ENCODE measurements around the gene CCNA1.

The CCNA1 gene

GRCh38 chr13:36431204-36432105 lies 840 bp upstream of the CCNA1 start:
- no peak for TF ChIP-seq CTCF (IDR thresholded peaks at IDR 0.05; ENCODE audit: control insufficient read depth, extremely low read depth, insufficient read depth)
- H3K4me3 ChIP-seq (ENCODE audit: low read depth, low read length) = no peak overlapping the region
- DNase-seq (ENCODE audit: low read depth) = no peak

DNA sequence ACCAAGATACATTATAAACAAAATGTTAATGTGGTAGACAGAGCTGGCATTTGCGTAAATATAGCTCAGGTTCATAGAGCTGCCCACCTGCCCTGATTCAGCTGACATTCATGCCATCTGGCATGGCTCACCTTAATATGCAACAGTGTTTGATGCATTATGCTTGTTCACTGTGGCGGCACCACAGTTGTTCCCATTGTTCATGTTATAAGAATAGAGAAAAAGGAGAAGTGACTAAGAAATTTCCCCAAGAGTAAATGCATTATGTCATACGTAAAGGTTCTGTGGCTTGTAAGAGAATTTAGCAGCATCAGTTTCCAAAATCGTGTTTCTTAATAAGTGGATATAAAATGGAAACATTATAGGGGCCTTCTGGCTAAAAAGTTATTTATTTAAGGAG lies 4.5 kb downstream of the CCNA1 start:
- no peak for DNase-seq (ENCODE audit: low read depth)
- no peak overlapping the region for H3K4me3 ChIP-seq (ENCODE audit: low read depth, low read length)
- TF ChIP-seq CTCF (IDR thresholded peaks at IDR 0.05; ENCODE audit: control insufficient read depth, extremely low read depth, insufficient read depth) = no peak

DNA sequence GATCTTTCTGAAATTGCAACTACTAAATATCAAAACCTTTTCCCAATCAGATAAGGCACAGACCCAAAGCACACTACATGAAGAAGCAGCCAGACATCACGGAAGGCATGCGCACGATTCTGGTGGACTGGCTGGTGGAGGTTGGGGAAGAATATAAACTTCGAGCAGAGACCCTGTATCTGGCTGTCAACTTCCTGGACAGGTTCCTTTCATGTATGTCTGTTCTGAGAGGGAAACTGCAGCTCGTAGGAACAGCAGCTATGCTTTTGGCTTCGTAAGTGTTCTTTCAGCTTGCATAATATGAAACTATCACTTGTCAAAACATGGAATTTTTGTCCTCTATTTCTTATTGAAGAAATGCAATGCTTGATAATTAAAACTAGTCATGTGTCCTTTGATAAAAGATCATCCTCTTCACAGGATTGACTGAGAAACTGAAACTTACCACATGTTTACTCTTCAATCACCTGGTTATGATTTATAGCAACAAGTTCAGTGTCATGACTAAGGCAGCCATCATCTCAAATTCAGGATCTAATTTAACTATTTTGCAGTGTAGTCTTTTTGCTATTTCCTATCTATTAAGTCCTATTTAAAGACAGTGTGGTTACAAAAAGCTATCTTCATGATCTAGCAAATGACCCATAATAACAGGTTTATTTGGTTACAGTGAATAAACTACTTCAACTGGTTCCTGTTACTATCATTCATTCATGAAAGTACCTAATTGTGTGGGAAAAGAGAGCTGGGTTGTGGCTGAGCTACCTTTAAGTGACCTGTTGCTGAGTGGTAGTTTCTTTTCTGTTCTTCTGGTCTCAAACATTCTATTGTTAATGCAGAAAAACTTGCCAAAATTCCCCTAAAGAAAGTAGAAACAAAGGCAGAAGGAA lies 6.5 kb downstream of the CCNA1 start:
- no peak for DNase-seq (ENCODE audit: low read depth)
- no peak for TF ChIP-seq CTCF (IDR thresholded peaks at IDR 0.05; ENCODE audit: control insufficient read depth, extremely low read depth, insufficient read depth)
- H3K4me3 ChIP-seq (ENCODE audit: low read depth, low read length) = no peak overlapping the region

GRCh38 chr13:36445278-36445677 lies 13.0 kb downstream of the CCNA1 start:
- no peak for DNase-seq (ENCODE audit: low read depth)
- no peak for TF ChIP-seq CTCF (IDR thresholded peaks at IDR 0.05; ENCODE audit: control insufficient read depth, extremely low read depth, insufficient read depth)
- H3K4me3 ChIP-seq (ENCODE audit: low read depth, low read length) = no peak overlapping the region

DNA sequence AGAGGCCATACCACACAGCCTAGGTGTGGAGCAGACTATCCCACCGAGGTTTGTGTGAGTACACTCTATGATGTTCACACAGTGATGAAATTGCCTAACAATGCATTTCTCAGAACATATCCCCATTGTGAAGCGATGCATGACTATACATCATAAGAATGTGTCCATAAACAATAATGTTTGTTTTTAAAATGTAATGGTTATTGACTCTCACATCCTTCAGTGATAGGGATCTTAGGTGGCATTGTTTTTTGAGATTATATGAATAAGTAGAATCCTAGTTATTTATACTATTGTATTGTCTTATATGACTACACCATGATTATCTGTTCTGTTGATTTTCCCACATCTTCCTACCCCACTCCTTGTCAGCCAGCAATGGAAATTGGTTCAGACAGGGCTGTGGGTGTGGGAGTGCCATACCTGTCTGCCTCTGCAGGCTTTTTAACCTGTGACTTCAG lies 13.6 kb downstream of the CCNA1 start:
- TF ChIP-seq CTCF (IDR thresholded peaks at IDR 0.05; ENCODE audit: control insufficient read depth, extremely low read depth, insufficient read depth) = no peak
- no peak for DNase-seq (ENCODE audit: low read depth)
- H3K4me3 ChIP-seq (ENCODE audit: low read depth, low read length) = no peak overlapping the region

DNA sequence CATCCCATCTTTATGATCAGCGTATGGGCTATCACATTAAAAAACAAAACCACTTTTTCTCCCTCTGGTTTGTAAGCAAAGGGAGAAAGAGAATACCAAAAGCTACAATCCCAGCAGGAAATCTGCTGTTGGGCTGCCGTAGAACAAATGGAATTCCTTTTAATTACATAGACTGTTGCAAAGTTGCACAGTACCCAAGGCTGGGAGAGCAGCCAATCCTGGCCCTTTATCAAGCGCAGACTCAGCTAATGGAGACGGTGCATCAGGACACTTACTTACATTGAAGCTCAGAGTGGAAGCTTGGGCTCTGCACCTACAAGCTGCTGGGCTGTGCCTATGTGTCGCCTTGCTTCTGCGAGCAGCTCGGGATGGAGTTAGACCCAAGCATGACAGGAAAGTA lies 15.2 kb downstream of the CCNA1 start:
- TF ChIP-seq CTCF (IDR thresholded peaks at IDR 0.05; ENCODE audit: control insufficient read depth, extremely low read depth, insufficient read depth) = no peak
- no peak for DNase-seq (ENCODE audit: low read depth)
- no peak overlapping the region for H3K4me3 ChIP-seq (ENCODE audit: low read depth, low read length)
